ENCODE results near the gene ETV6.

DNA sequence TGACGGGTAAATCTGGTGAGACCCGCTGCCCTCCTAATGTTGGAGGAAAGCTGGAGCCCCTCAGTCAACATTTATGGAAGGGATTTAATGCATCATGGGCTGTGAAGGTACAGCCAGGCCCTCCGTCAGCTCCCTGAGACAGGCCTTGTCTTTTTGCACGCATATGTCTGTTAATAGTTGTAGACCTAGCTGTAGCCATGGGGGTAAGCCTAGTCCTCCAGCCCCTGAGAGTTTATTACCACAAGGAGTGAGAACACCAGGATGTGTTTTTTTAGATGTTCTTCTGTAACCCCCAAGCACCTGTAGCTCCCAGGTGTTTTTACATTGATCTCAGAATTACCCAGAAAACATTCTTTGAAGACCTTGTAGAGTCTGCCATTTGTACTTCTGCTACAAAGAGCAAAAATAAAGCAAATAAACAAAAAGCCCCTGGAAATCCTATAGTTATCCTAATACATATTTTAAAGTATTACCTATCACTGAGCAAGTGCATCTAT, 25.5 kb downstream of the ETV6 start:
- TF ChIP-seq, protein P1, sequence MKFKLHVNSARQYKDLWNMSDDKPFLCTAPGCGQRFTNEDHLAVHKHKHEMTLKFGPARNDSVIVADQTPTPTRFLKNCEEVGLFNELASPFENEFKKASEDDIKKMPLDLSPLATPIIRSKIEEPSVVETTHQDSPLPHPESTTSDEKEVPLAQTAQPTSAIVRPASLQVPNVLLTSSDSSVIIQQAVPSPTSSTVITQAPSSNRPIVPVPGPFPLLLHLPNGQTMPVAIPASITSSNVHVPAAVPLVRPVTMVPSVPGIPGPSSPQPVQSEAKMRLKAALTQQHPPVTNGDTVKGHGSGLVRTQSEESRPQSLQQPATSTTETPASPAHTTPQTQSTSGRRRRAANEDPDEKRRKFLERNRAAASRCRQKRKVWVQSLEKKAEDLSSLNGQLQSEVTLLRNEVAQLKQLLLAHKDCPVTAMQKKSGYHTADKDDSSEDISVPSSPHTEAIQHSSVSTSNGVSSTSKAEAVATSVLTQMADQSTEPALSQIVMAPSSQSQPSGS (IDR thresholded peaks at IDR 0.05; ENCODE audit: low read length): no peak
- TF ChIP-seq YY1 (IDR thresholded peaks at IDR 0.05; ENCODE audit: low read depth, low read length) (no peak), EP300 (IDR thresholded peaks at IDR 0.05; ENCODE audit: borderline replicate concordance in 1 of 2, low read depth in 2 of 2, low read length in 2 of 2) (no peak), EGR1 (IDR thresholded peaks at IDR 0.05; ENCODE audit: borderline replicate concordance, low read depth, low read length) (no peak), ZNF274 (IDR thresholded peaks at IDR 0.05; ENCODE audit: borderline replicate concordance, extremely low read depth, low read length) (no peak), POLR2A (IDR thresholded peaks at IDR 0.05; ENCODE audit: control extremely low read depth in 1 of 2, low read depth in 2 of 2, low read length in 2 of 2) (no peak), RAD21 (IDR thresholded peaks at IDR 0.05 in 1 of 2, conservative IDR thresholded peaks at IDR 0.05 in 1 of 2; ENCODE audit: low read depth in 2 of 2, low read length in 2 of 2) (no peak), SP4 (IDR thresholded peaks at IDR 0.05; ENCODE audit: low read length) (no peak)

Measured in H1 (cell line).